ENCODE measurements around the gene NECTIN1. TPM values are rescaled to one million over a fixed set of nuclear protein-coding genes. Genes with fewer than 3 reads are reported as not detected.
A peak's percentile ranks its signal among the peaks of the same experiment; 100 is the strongest.

Gene NECTIN1
- total and polyA plus RNA-seq, 7 donors = 0.42 to 3.5 (median 1.7) TPM

- Histone ChIP-seq H3K4me1 (peaks cover 3% of the 10 kb centered on the region), H3K9me3 (no peaks in the 10 kb centered on the region), H3K27ac (no peak overlapping the region), H3K36me3 (ENCODE audit: insufficient read depth in 1 of 2, low read depth in 1 of 2) (no peaks in the 10 kb centered on the region), H3K27me3 (ENCODE audit: insufficient read depth in 3 of 3, low read length in 2 of 3) (no peaks in the 10 kb centered on the region), H3K4me3 (no peak overlapping the region)
- TF ChIP-seq CTCF (IDR thresholded peaks at IDR 0.05) = no peak
- intact Hi-C loops (cut with DNase I) = no loop called here
- no peak for ATAC-seq
- 68 to 82% (median 77%) methylated on average over 4 of the region's 4 CpGs for WGBS, 3 donors
- DNase-seq = no peak
Measured at GRCh38 chr11:119663279-119663678, 65.7 kb downstream of the NECTIN1 start.

GRCh38 chr11:119661226-119661625 lies 67.8 kb downstream of the NECTIN1 start:
- ATAC-seq (no peak), DNase-seq (no peak)
- H3K27ac ChIP-seq = no peak overlapping the region
- intact Hi-C loops (cut with DNase I) = no loop called here
- no peaks in the 10 kb centered on the region for H3K27me3 ChIP-seq (ENCODE audit: insufficient read depth in 3 of 3, low read length in 2 of 3)
- no peaks in the 10 kb centered on the region for H3K9me3 ChIP-seq
- no peak overlapping the region for H3K4me3 ChIP-seq
- no peaks in the 10 kb centered on the region for H3K36me3 ChIP-seq (ENCODE audit: insufficient read depth in 1 of 2, low read depth in 1 of 2)
- 49 to 78% (median 61%) methylated on average over 4 of the region's 4 CpGs for WGBS, 3 donors
- H3K4me1 ChIP-seq = peaks cover 3% of the 10 kb centered on the region
- no peak for TF ChIP-seq CTCF (IDR thresholded peaks at IDR 0.05)

GRCh38 chr11:119659971-119660723 lies 68.9 kb downstream of the NECTIN1 start:
- no peak for TF ChIP-seq CTCF (IDR thresholded peaks at IDR 0.05)
- no peak overlapping the region for H3K4me3 ChIP-seq
- no peak overlapping the region for H3K27ac ChIP-seq
- ATAC-seq (no peak), DNase-seq (no peak)
- H3K27me3 ChIP-seq (ENCODE audit: insufficient read depth in 3 of 3, low read length in 2 of 3) = peaks cover 0 to 2% (median 0%) of the 10 kb centered on the region in 3 donors
- H3K9me3 ChIP-seq = no peaks in the 10 kb centered on the region
- intact Hi-C loops (cut with DNase I) = loop anchor here in 1 of 2 donors (10.0 kb wide), 1 partner anchor 625 kb away; no protein-coding TSS in a partner anchor
- peaks cover 3% of the 10 kb centered on the region for H3K4me1 ChIP-seq
- no peaks in the 10 kb centered on the region for H3K36me3 ChIP-seq (ENCODE audit: insufficient read depth in 1 of 2, low read depth in 1 of 2)
- 37 to 55% (median 48%) methylated on average over 17 of the region's 17 CpGs for WGBS, 3 donors

- H3K9me3 ChIP-seq = no peaks in the 10 kb centered on the region
- peaks cover 0 to 3% (median 0%) of the 10 kb centered on the region in 3 donors for H3K27me3 ChIP-seq (ENCODE audit: insufficient read depth in 3 of 3, low read length in 2 of 3)
- H3K4me1 ChIP-seq = no peaks in the 10 kb centered on the region
- TF ChIP-seq CTCF (IDR thresholded peaks at IDR 0.05) = no peak
- no peak overlapping the region for H3K27ac ChIP-seq
- 87 to 88% (median 87%) methylated on average over 22 of the region's 22 CpGs for WGBS, 3 donors
- DNase-seq = no peak
- ATAC-seq = peak in 3 of 4 donors; percentile 21 to 52 (median 49)
- no peak overlapping the region for H3K4me3 ChIP-seq
- H3K36me3 ChIP-seq (ENCODE audit: insufficient read depth in 1 of 2, low read depth in 1 of 2) = no peaks in the 10 kb centered on the region
- intact Hi-C loops (cut with DNase I) = loop anchor here in 1 of 2 donors (10.0 kb wide), 1 partner anchor 632 kb away; no protein-coding TSS in a partner anchor
Measured at GRCh38 chr11:119652907-119653659, 75.9 kb downstream of the NECTIN1 start.

Data from psoas muscle (tissue), 8 donors.